HG02623 (cell line): ENCODE data around the gene SPACA9.

ENCODE experiments used
- ATAC-seq: cut with Tn5 transposase; IDR thresholded peaks from one replicate; pipeline ENCODE4 v1.9.1; 2021; ENCODE audit warnings: moderate library complexity; ENCODE audit not compliant: unreplicated experiment

SPACA9 gene

GRCh38 chr9:132878695-132879456, at the start of gene SPACA9:
TSS of gene SPACA9 (plus strand) at chr9:132878898. CDS start at chr9:132883948, 5,050 bp downstream.
- no peak for ATAC-seq

GRCh38 chr9:132832171-132832881, 46.4 kb upstream of the SPACA9 start:
- no peak for ATAC-seq

- no peak for ATAC-seq
Measured at GRCh38 chr9:132833550-132834121, 45.1 kb upstream of the SPACA9 start.

GRCh38 chr9:132834343-132834742, 44.4 kb upstream of the SPACA9 start:
- no peak for ATAC-seq

GRCh38 chr9:132837501-132838286, 41.0 kb upstream of the SPACA9 start:
- ATAC-seq: no peak

- no peak for ATAC-seq
Measured at GRCh38 chr9:132838291-132838690, 40.4 kb upstream of the SPACA9 start.

- ATAC-seq: no peak
Measured at GRCh38 chr9:132840980-132841379, 37.7 kb upstream of the SPACA9 start.

GRCh38 chr9:132842124-132843044, 36.3 kb upstream of the SPACA9 start:
- no peak for ATAC-seq

GRCh38 chr9:132846109-132846917, 32.4 kb upstream of the SPACA9 start:
- ATAC-seq: no peak

GRCh38 chr9:132846918-132847515, 31.7 kb upstream of the SPACA9 start:
- no peak for ATAC-seq

- no peak for ATAC-seq
Measured at GRCh38 chr9:132849185-132849706, 29.5 kb upstream of the SPACA9 start.

- no peak for ATAC-seq
Measured at GRCh38 chr9:132853482-132853881, 25.2 kb upstream of the SPACA9 start.

- no peak for ATAC-seq
Measured at GRCh38 chr9:132854832-132855231, 23.9 kb upstream of the SPACA9 start.

GRCh38 chr9:132855904-132856303, 22.8 kb upstream of the SPACA9 start:
- ATAC-seq: no peak

- no peak for ATAC-seq
Measured at GRCh38 chr9:132857031-132857430, 21.7 kb upstream of the SPACA9 start.

GRCh38 chr9:132857616-132858342, 20.9 kb upstream of the SPACA9 start:
- ATAC-seq: no peak

- no peak for ATAC-seq
Measured at GRCh38 chr9:132858751-132859150, 19.9 kb upstream of the SPACA9 start.

- ATAC-seq: no peak
Measured at GRCh38 chr9:132861666-132862065, 17.0 kb upstream of the SPACA9 start.
